Peyer's patch (tissue), 4 donors: Measurements from ENCODE around the gene NEIL3. TPM values are rescaled to one million over a fixed set of nuclear protein-coding genes. Genes with fewer than 3 reads are reported as not detected.

Source experiments
- DNase-seq, 3 donors: peaks; one replicate each; pipeline ENCODE4 v3.0.0-alpha.2; 2017 to 2019
- H3K27ac ChIP-seq, 4 donors: fragments of 200-600 bp; sonication (generic); one replicate each; pipeline ENCODE4 v1.5.1; 2016 to 2019
- H3K27me3 ChIP-seq, 2 donors: fragments of 200-600 bp; sonication (generic); one replicate each; pipeline ENCODE4 v1.5.1; 2019
- H3K36me3 ChIP-seq, 3 donors: fragments of 200-600 bp; sonication (generic); one replicate each; pipeline ENCODE4 v1.5.1; 2016 to 2019
- H3K4me1 ChIP-seq, 4 donors: fragments of 200-600 bp; sonication (generic); one replicate each; pipeline ENCODE4 v1.5.1; 2016 to 2019
- H3K4me3 ChIP-seq, 4 donors: fragments of 200-600 bp; sonication (generic); 1 replicate in 3 of 4; 2 replicates in 1 of 4; pipeline ENCODE4 v1.5.1; 2016 to 2019; ENCODE audit warnings: mild to moderate bottlenecking in 1 of 4
- H3K9me3 ChIP-seq, 4 donors: fragments of 200-600 bp; sonication (generic); one replicate each; pipeline ENCODE4 v1.5.1; 2016 to 2019; ENCODE audit warnings: mild to moderate bottlenecking in 1 of 4
- CTCF ChIP-seq, 6 experiments: fragments of 450-650 bp in 4 of 6; fragments of 200-600 bp in 2 of 6; sonication (generic) in 1 of 6; IDR thresholded peaks; one replicate each; pipeline ENCODE4 v1.5.1; 2017 to 2019; ENCODE audit warnings: antibody characterized with exemption in 6 of 6, mild to moderate bottlenecking in 3 of 6, moderate library complexity in 1 of 6
- POLR2A ChIP-seq, 2 donors: fragments of 450-650 bp; IDR thresholded peaks; one replicate each; pipeline ENCODE4 v1.5.1; 2017; ENCODE audit warnings: antibody characterized with exemption in 2 of 2, mild to moderate bottlenecking in 2 of 2, moderate library complexity in 2 of 2
- total RNA-seq, 4 donors: library from RNA; depleted of rRNA; stranded (reverse); fragments of >200 nt; gene quantifications; one replicate each; pipeline ENCODE4 v1.1.0, GENCODE V29; 2016

Gene NEIL3
- total RNA-seq, 4 donors from 2014 or later, result 0.76 to 2.5 (median 1.3) TPM

- Histone ChIP-seq H3K9me3 (no peaks in the 10 kb centered on the region), H3K36me3 (no peaks in the 10 kb centered on the region), H3K4me1 (no peaks in the 10 kb centered on the region), H3K27ac (no peak overlapping the region), H3K27me3 (no peaks in the 10 kb centered on the region), H3K4me3 (no peak overlapping the region)
- DNase-seq, result no peak
- no peak for TF ChIP-seq POLR2A (IDR thresholded peaks at IDR 0.05)
- no peak for TF ChIP-seq CTCF (IDR thresholded peaks at IDR 0.05)
Measured at GRCh38 chr4:177371461-177371860, 61.8 kb downstream of the NEIL3 start.

GRCh38 chr4:177374966-177375365 is 65.3 kb downstream of the NEIL3 start:
- Histone ChIP-seq H3K4me3 (no peak overlapping the region), H3K27me3 (no peaks in the 10 kb centered on the region), H3K4me1 (no peaks in the 10 kb centered on the region), H3K27ac (no peak overlapping the region), H3K9me3 (no peaks in the 10 kb centered on the region), H3K36me3 (no peaks in the 10 kb centered on the region)
- DNase-seq, result no peak
- TF ChIP-seq CTCF (IDR thresholded peaks at IDR 0.05) (no peak), POLR2A (IDR thresholded peaks at IDR 0.05) (no peak)

GRCh38 chr4:177375372-177375771 is 65.7 kb downstream of the NEIL3 start:
- Histone ChIP-seq H3K36me3 (no peaks in the 10 kb centered on the region), H3K4me1 (no peaks in the 10 kb centered on the region)
- no peak for TF ChIP-seq POLR2A (IDR thresholded peaks at IDR 0.05)
- TF ChIP-seq CTCF (IDR thresholded peaks at IDR 0.05), result no peak

GRCh38 chr4:177376024-177376423 is 66.3 kb downstream of the NEIL3 start:
- Histone ChIP-seq H3K9me3 (no peaks in the 10 kb centered on the region), H3K4me3 (no peak overlapping the region), H3K36me3 (no peaks in the 10 kb centered on the region), H3K4me1 (no peaks in the 10 kb centered on the region), H3K27ac (no peak overlapping the region), H3K27me3 (no peaks in the 10 kb centered on the region)
- DNase-seq, result no peak
- TF ChIP-seq POLR2A (IDR thresholded peaks at IDR 0.05) (no peak), CTCF (IDR thresholded peaks at IDR 0.05) (no peak)

More at GRCh38 chr4:177375372-177375771, 65.7 kb downstream of the NEIL3 start:
- Histone ChIP-seq H3K27ac (no peak overlapping the region), H3K4me3 (no peak overlapping the region), H3K9me3 (no peaks in the 10 kb centered on the region), H3K27me3 (no peaks in the 10 kb centered on the region)
- no peak for DNase-seq

GRCh38 chr4:177380730-177381287 is 71.1 kb downstream of the NEIL3 start:
- no peak overlapping the region for H3K4me3 ChIP-seq
- DNase-seq, result no peak
- no peaks in the 10 kb centered on the region for H3K36me3 ChIP-seq
- no peak for TF ChIP-seq POLR2A (IDR thresholded peaks at IDR 0.05)
- no peak for TF ChIP-seq CTCF (IDR thresholded peaks at IDR 0.05)
- no peak overlapping the region for H3K27ac ChIP-seq
- H3K9me3 ChIP-seq, result no peaks in the 10 kb centered on the region
- H3K27me3 ChIP-seq, result no peaks in the 10 kb centered on the region
- H3K4me1 ChIP-seq, result no peaks in the 10 kb centered on the region
